NCI-H2029 treated with DMSO at 0.1 percent for 48 hours (cell line): Measurements from ENCODE around the gene COL11A2.

Source experiments
- DNase-seq: peaks from one replicate; lab custom pipeline; 2025; lab: John Stamatoyannopoulos, UW

Gene COL11A2

DNA sequence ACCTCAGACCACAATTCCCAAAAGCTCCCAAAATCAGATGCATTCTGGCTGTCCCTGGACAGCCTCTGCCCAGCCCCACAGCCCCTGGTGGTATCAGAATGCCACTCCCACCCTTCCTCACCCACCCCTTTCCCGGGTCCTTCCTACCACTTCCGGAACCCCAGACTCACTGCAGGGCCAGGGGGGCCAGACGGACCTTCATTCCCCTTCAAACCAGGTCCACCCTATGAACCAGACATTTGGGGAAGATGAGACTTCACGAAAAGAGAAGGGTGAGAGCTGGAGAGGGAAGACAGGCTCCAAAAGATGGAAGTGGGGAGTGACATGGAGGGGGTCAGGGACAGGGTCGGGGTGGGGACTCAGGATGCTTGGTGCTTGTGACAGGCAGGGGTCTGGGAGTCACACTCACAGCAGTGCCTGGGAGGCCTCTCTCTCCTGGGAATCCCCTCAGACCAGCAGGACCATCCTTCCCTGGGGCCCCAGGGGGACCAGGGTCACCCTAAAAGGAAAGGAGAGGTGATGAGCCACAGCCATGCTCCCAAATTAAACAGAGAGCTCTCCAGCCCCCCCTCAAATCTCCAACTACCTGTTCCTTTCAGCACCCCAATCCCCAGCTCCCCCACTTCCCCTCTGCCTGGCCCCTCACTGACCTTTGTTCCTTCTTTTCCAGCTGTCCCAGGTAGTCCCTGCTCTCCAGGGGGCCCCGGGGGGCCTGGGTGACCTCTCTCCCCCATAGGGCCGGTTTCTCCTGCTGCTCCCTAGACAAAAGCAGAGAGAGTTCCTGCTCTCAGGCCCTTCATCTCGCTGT, 20.2 kb downstream of the COL11A2 start:
- DNase-seq = no peak

DNA sequence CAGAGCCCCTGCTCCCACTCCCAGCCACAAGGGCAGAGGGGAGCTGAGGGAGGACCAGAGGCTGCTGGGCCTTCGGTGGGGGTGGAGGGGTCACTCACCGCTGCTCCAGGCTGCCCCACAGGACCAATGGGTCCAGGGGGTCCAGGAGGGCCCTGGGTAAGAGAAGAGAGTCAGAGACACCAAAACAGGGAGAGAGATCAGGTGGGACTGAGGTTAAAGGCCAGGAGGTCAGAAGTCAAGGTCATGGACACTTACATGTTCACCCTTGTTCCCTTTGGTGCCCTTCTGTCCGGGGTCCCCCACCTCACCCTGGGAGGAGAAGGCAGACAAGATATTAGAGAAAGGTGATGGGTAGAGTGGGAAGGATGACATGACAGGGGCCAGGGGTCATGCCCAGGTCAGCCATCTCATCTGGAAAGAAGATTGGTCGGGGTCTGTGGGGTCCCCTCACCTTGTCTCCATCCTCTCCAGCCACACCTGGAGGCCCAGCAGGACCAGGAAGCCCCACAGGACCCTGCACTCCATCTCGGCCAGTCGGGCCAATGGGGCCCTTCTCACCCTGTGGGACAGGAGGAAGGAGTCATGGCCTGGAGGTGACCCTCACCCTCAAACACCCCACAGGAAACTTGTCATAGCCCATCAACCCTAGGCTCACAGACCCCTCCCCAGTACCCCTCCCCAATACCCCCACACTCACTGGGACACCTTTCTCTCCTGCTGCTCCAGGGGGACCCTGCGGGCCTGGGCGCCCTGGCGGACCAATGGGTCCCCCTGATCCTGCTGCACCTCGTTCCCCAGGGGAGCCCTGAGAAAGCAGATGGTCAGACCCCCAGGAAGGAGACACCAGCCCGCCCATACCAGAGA, 21.0 kb downstream of the COL11A2 start:
- DNase-seq = no peak

DNA sequence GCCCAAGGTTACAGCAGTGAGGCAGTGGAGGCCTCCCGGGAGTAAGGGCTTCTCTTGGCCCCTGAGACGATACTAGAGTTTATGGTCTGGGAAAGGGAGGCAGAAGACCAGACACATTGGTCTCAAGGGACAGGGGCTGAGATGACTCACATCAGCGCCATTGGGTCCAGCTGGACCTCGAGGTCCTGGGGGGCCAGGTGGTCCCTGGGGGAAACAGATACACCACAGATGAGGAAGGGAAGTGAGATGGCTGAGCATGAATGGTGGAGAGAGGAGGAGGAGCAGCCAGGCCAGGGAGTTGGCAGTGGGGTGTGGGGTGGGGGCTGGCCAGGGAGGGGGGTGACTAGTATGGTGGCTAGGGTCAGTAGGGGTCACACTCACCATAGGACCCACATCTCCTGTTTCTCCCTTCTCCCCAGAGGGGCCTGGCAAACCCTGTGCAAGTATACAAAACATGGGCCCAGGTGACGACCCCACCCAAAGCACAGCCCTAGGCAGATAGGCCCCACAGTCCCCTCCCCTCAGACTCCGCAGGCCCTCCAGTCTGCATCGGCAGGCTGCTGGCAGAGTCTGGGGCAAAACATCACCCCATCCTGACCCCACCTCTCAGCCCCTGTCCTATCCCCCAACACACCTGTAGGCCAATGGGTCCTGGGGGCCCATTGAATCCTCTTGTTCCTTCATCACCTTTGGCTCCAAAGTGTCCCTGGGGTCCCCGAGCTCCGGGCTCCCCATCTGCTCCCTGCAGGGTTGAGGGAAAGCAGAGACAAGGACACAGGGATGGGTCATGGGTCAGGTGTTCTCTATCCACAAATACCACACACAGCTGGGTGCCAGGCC, 21.9 kb downstream of the COL11A2 start:
- DNase-seq = no peak

DNA sequence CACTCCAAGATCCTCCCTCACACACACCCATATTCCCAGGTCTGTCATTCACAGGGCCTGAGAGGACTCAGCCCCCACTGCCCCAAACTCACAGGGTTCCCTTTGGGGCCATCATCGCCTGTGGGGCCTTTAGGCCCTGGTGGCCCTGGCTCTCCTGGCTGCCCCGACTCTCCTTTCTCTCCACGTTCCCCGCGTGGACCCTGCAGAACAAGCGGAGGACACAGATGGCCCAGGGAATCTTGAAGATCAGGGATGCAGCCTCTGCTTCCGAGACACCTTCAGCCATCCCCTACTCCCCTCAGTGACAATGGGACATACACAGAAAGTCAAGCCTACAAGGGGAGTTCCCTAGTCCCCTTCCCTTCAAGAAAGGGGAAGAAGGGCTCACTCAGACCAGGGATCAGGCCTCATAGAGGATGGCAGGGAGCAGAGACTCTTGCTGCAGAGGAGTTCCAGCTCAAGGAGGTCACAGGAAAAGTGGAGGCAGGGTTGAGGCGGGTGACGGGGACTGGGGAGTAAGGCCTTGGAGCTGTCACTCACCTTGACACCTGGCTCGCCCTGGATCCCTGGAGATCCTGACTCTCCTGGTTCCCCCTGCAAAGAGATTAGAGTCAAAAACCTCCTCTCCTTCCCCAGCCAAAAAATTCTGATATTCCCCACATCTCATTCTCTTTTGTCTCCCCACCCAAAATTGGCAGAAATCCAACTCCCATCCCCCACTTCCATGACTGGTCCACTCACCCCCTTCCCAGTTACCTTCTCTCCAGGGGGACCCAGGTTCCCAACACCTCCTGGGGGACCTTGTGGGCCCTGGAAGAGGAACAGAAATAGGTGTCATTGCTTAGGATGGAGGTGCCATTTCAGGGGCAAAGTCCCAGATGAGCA, 22.7 kb downstream of the COL11A2 start:
- no peak for DNase-seq

DNA sequence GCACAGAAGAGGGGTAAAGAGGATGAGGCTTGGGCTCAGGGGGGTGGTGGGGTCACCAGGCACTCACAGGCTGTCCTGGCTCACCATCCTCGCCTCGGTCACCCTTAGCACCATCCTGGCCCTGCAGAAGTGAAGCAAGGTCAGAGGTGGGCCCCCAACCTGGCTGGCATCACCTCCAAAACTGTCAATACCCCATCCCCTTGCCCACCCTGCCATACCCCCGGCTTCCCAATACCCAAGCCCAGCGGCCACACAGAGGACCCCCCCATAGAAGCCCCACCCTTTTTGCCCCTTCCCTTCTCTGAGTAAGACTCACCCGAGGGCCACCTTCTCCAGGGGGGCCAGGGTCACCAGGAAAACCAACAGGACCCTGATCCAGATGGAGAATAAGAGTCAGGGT, 23.6 kb downstream of the COL11A2 start:
- DNase-seq = no peak

DNA sequence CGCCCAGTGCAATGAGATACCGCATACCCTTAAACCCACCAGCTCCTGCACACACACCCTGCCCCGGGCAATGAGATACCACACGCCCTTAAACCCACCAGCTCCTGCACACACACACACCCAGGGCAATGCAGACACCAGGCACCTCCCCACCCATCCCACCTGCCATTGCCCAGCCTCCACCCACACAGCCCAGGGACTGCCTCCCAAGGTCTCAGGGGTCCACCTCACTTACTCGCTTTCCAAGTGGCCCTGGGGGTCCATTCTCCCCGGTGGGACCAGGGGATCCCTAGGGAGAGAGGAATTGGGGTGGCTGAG, 24.0 kb downstream of the COL11A2 start:
- no peak for DNase-seq

DNA sequence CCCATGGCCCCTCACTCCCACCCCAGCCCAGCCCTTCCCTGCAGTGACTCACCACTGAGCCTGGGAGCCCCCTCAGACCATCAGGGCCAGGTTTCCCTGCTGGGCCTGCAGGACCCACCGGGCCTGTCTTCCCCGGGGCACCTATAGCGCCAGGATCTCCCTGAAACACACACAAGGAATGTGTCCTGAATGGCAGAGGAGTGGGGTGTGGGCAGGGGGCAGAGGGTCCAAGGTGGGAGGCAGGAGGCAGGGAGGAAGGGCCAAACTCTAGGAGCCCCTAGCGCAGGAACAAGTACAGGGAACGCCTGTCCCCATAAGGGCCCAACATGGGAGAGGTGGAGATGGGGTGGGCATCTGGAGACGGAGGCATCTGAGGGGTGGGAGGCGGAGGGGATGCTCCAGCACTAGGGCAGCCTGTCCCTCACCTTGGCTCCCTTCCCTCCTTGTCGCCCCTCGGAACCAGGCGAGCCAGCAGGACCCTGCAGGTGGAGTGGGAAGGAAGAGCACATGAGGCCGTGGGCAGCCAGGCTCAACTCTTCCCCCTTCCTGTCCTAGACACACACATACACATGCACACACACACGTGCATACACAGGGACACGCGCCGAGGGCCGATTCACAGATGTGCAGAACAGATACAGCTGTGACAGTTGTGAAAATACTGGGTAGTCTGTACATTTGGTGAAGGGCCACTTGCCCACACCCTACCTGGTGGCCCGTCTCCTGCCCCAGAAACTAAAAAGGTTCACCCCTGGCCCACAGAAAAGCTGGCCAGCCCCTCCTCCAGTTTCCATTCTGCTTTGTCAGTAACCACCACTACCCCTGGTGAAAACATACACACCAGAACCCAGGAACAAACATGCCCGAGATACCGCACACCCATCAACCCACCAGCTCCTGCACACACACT, 24.6 kb downstream of the COL11A2 start:
- DNase-seq = no peak

DNA sequence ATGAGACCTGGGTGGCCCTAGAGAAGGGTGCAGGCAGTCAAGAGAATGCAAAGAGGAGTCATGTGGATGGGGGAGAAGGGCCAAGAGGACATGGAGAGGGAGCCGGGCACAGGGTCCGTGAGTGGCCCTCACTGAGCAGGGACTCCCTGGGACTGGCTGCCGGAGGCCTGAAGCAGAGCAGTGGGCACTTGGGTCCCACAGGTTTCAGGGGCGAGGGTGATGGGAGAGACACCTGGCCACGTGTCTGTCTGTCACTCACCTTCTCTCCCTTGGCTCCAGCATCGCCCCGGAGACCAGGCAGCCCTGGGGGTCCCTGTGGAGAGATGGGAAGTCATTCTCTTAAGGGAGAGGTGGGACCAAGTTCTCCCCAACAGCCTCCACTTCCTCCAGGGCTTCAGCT, 25.5 kb downstream of the COL11A2 start:
- DNase-seq = no peak

DNA sequence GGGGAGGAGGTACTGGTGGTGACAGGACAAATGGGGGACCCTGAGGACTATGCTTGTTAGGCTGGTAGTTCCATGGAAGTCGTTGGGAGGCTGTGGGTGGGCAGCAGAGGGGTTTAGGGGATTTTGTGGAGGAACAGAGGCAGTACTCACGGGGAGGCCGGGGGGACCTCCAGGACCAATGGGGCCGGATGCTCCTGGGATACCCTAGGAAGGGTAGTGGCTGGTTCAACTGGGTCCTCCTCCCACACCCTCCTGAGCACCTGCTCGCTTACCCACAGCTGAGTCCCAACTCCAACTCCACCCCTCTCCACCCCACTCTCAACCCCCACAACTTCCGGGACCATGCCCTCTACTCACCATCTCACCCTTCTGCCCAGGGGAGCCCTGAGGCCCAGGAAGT, 25.9 kb downstream of the COL11A2 start:
- DNase-seq = no peak

DNA sequence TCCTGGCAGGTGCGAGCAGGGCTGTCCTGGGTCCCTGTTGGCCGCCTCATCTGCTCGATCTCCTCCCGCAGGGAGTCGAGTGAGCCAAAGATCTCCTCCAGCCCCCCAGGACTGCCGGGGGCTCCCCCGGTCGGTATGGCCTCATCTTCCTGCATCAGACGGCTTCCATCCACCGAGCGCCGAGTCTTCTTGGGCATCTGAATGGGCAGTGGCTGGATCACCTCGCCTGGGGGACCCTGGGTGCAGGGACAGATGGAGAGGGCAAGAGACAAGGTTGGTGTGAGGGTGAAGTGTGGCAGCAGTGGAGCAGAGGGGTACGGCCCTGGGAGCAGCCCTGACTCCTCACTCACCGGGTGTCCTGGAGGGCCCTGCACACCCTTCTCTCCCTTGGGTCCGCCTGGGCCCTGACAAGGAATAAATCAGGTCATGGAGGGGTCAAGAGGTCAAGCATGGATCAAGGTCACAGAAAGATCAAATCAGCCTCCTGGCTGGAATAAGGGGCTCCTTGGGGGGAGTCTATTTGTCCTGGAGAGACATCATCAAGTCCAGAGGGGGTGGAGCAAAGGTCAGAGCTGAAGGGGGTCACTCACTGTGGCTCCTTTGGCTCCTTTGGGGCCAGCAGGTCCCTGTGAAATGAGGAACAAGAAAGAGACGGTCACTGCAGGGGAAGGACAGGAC, 26.5 kb downstream of the COL11A2 start:
- no peak for DNase-seq

DNA sequence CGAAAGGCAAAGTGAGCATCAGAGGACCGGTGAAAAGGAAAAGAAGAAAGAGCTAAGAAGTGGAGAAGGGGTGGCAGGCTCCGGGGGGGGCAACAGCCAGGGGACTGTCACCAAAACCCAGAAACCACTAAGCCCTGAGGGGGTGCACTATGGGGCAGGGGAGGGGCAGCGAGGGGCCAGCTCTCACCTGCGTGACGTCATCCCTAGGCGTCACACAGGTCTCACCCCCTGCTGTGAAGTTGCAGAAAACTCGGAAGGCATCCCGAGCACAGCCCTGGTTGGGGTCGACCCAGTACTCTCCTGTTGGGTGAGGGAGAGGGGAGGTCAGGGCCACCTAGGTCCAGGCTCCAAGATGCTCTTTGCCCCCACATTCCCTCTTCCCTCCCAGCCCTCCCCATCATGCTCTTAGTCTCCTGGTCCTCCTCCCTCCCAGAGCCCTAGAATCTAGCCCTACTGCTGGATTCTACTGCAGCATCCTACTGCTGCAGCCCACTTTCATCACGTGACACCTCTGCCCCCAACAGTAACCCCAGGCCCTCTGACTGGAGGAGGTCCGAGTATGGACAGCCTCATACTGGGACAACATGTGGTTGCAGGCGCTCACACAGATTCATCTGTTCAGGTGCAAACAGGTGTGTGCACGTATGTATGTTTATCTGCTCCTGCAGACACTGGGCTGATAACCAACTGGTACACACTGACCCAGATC, 27.4 kb downstream of the COL11A2 start:
- no peak for DNase-seq

DNA sequence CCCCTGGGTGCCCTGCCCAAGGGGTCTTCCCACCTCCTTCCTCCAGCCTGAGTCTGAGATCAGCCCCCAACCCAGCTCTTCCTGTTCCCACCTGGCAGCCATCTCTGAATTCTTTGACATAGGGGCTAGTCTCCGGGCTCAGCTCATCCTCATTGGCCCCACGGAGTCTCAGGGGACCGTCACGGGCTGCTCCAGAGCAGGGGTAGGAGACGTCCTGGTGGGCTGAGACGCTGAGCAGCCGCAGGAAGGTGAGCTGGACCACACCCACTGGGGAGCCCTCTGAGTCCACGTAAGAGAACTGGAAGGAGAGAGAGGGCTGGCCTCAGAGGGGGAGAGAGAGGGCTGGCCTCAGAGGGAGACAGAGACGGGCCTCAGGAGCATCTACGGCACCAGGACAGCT, 28.1 kb downstream of the COL11A2 start:
- DNase-seq = no peak

DNA sequence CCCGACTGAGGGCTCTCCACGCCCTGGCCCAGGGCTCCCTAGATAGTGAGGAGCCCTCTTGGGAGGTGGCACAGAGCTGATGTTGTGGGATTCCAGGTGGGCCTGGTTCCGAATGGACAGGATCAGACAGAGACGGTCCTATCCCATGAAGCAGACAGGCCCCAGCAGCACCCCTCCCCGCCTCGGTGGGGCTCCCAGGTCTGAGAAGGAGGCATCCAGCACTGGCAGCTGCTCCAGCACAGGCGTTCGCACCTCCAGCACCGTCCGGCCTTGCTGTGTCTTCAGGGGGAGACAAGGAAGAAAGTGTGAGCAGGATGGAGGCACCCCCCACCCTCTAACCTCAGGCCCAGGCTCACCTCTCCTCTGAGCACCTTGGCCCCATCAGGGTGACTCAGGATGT, 28.7 kb downstream of the COL11A2 start:
- no peak for DNase-seq

DNA sequence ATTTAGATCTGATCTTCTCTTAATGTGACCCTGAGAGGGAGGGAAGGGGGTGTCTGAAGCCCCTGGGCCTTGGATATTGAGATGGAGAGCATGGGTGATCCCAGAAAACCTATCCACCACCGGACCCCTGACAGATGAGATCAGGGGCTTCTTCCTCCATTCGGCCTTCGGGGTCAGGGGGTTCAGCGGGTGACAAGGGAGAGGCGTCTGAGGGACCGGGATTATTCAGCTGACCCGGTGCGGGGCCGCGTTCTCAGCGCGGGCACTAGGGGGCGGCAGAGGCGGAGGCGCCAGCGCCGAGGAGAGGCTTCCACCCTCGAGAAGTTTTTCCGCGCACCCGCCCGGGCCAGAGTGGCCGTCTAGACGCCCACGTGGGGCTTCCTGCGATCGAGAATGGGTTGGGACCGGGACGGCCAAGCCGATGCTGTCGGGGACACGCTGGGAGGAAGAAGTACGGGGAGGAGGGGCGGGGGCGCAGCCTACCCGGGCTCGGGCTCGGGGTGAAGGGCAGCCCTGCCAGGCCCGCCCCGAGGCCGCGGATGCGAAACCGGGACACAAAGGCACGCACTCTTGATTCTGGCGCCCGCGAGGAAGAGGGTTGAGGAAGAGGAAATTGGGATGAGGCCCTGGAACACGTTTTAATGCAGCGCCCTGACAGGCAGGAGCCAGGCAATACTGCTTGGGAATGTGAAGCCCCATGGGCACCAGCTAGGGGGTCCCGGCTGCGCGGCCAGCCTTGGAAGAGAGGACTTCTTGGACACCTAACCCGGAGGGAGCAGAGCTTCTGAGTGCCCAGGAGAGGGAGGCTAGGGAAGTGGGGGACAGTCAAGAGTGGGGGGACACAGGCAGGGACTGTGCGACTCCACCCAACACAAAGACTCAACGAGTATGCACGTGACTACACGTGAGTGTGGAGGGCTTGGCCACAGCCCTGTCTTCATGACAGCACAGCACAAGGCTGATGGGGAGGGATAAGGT, 30.6 kb downstream of the COL11A2 start:
- DNase-seq = no peak

DNA sequence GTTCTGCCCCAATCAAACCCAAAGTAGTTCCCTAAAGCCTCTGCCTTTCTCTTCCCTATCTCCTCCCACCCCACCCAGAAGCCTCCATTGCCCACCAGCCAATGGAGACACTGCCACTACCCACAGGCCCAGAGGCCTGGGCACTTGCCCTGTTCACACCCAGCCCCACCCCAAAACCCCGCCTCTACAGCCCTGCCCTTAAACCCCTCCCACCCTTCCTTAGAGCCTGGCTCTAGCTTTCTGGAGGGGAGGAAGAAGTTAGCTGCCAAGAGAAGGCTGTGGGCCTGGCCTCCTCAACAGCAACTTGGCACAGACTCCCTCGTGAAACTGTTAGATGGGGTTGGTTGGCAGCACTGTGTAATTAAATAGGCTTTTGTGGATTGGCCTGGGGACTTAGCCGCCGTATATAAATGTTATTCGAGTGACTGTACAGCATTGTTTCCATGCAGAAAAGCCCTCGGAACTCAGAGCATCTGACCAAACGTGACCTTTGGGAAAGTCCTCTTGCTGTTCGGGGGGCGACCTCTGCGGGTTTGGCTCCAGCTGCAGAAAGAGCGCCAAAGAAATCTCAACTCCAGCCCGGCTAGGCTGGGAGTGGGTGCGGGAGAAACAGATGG, 31.4 kb downstream of the COL11A2 start:
- DNase-seq = no peak

DNA sequence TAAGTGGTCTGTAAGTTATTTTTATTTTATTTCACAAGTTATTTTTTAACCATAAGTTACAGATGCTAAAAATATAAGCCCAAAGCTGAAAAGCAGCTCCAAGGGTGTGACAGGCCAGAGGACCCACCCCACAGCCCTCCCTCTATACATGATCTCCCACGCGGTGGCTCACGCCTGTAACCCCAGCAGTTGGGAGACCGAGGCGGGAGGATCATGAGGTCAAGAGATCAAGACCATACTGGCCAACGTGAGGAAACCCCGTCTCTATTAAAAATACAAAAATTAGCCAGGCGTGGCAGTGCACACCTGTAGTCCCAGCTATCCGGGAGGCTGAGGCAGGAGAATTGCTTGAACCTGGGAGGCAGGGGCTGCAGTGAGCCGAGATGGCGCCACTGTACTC, 32.2 kb downstream of the COL11A2 start:
- no peak for DNase-seq

DNA sequence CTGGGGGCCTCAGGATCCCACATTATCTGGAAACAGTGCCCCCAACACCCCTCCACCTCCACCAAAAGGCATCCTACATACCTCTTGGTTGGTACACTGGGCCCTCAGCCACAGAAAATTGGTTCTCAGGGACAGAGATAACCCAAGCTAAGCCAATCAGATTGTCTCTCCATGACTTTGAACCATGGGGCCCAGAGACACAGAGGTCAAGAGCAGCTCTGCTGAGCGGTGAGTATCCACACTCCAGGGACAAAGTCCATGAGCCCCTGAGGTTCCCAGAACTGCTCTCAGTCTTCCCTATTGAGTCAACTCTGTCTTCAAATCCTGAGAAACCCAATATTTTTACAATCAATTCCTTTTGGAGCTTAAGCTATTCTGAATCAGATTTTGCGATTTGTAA, 35.3 kb downstream of the COL11A2 start:
- no peak for DNase-seq

DNA sequence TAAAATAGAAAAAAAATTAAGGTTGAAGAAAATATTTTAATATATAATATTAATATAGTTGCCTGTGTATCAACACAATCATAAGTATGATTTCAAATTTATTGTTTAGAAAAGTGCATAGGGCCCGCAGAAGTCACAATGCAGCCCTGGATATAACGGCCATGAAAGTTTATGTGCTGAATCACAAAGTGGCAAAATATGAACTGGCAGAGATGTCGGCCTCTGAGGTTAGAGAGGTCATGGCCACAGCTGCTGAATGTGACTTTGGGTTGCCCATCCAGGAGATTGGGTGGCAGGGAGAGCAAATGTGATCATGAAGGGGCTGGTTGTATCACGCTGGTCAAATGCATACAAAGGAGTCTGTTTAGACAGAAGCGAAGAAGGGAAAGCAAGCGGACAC, 35.7 kb downstream of the COL11A2 start:
- DNase-seq = no peak
